ENCODE measurements around the gene MAP7D2. TPM values are rescaled to one million over a fixed set of nuclear protein-coding genes. Genes with fewer than 3 reads are reported as not detected.

The MAP7D2 gene
- total and polyA plus RNA-seq, 2 of the 4 experiments (the other 2 are of a cell fraction): 0.18 to 0.19 TPM

DNA sequence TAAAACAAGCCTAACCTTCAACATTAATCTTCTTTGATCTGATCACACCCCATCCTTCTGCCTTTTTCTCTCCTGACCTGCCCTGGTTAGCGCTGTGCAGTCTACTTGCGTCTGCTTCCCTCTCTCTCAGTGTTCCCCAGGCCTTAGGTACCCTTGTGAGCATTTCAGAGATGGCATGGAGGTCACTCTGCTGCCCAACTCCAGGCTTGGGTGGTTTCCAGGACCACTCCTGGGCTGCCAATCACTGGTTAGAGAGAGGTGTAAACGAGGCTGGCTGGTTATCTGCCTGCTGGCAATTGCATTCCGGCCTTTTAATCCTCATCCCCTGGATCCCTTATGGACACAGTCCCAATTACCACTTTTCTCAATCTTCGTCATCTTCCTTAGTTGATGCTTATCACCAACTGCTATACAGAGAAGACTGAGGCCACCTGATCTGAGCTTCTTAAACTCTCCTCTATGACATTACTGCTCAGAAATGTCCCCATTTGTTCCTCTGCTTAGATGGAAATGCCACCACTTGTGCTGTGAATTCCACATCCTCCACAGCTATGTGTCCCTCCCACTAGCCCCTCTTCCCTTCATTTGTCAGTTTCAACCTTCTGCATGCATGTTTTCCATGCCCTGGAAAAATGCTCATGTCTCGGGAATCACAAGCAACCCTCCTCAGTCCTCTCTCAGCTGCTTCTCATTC lies 96.9 kb downstream of the MAP7D2 start:
- peaks cover 4% of the 10 kb centered on the region; the same call in 1 of the 2 replicates for H3K27me3 ChIP-seq (ENCODE audit: control insufficient read depth, insufficient read depth, low read length)
- H2BK20ac ChIP-seq (ENCODE audit: low read depth, low read length): no peak overlapping the region
- no peaks in the 10 kb centered on the region for H3K79me1 ChIP-seq (ENCODE audit: low read depth in 1 of 2, low read length in 2 of 2)
- H3K23ac ChIP-seq (ENCODE audit: low read depth, low read length): no peak overlapping the region
- H3K9me3 ChIP-seq (ENCODE audit: control insufficient read depth, insufficient read depth, low read length): peaks cover 12% of the 10 kb centered on the region
- DNase-seq (no peak), ATAC-seq (ENCODE audit: low read depth) (no peak)
- dilution Hi-C loops (cut with HindIII; ENCODE audit: low sequenced_read_pairs, unreplicated experiment) (no loop called here), in situ Hi-C loops (cut with MboI; ENCODE audit: low sequenced_read_pairs) (no loop called here), intact Hi-C loops (cut with micrococcal nuclease) (no loop called here)
- CTCF ChIA-PET: no interaction called here
- H4K5ac ChIP-seq (ENCODE audit: low read depth, low read length): no peak overlapping the region
- H2AFZ ChIP-seq (replicated peaks; ENCODE audit: low read length, poor library complexity): no peak overlapping the region
- H3K9me1 ChIP-seq (ENCODE audit: insufficient read depth, low read length): no peaks in the 10 kb centered on the region
- no peak overlapping the region for H2AK5ac ChIP-seq (ENCODE audit: low read depth, low read length)
- no peak overlapping the region for H2AK9ac ChIP-seq (replicated peaks; ENCODE audit: low read depth, low read length, poor library complexity)
- BruUV-seq (replicated peaks): no TSS peak
- no peaks in the 10 kb centered on the region for H3K4me1 ChIP-seq (ENCODE audit: control insufficient read depth, insufficient read depth, low read length)
- H3K18ac ChIP-seq (ENCODE audit: low read depth, low read length): no peak overlapping the region
- H3K9ac ChIP-seq (ENCODE audit: low read depth, low read length): no peak overlapping the region
- no peak overlapping the region for H3K27ac ChIP-seq (ENCODE audit: insufficient read depth, low read length)
- no peak overlapping the region for H4K8ac ChIP-seq (ENCODE audit: low read depth in 2 of 2, low read length in 2 of 2)
- POLR2A ChIA-PET (ENCODE audit: unreplicated experiment): no interaction called here
- no peak overlapping the region for H3K4ac ChIP-seq (ENCODE audit: low read depth, low read length)
- H3K4me3 ChIP-seq (ENCODE audit: insufficient read depth, low read depth, low read length): no peak overlapping the region
- no peak overlapping the region for H2BK120ac ChIP-seq (ENCODE audit: low read depth, low read length)
- no peak overlapping the region for H4K91ac ChIP-seq (ENCODE audit: insufficient read depth, low read depth, low read length)
- H3K56ac ChIP-seq (ENCODE audit: extremely low read depth, insufficient read depth, low read length): no peak overlapping the region
- H3K4me2 ChIP-seq (ENCODE audit: low read depth, low read length): no peak overlapping the region
- H2BK15ac ChIP-seq (ENCODE audit: low read depth, low read length): no peak overlapping the region
- no peak overlapping the region for H2BK5ac ChIP-seq (ENCODE audit: low read depth, low read length, poor library complexity, severe bottlenecking)
- no peaks in the 10 kb centered on the region for H3K36me3 ChIP-seq (ENCODE audit: control insufficient read depth, insufficient read depth, low read length)
- no peak for TF ChIP-seq POLR2A (IDR thresholded peaks at IDR 0.05; ENCODE audit: low read depth, low read length)
- TF ChIP-seq, protein P1, sequence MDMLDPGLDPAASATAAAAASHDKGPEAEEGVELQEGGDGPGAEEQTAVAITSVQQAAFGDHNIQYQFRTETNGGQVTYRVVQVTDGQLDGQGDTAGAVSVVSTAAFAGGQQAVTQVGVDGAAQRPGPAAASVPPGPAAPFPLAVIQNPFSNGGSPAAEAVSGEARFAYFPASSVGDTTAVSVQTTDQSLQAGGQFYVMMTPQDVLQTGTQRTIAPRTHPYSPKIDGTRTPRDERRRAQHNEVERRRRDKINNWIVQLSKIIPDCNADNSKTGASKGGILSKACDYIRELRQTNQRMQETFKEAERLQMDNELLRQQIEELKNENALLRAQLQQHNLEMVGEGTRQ (IDR thresholded peaks at IDR 0.05; ENCODE audit: low read depth, low read length): no peak
- no peak for TF ChIP-seq MAFK (IDR thresholded peaks at IDR 0.05; ENCODE audit: low read depth, low read length)
- TF ChIP-seq, protein P2, sequence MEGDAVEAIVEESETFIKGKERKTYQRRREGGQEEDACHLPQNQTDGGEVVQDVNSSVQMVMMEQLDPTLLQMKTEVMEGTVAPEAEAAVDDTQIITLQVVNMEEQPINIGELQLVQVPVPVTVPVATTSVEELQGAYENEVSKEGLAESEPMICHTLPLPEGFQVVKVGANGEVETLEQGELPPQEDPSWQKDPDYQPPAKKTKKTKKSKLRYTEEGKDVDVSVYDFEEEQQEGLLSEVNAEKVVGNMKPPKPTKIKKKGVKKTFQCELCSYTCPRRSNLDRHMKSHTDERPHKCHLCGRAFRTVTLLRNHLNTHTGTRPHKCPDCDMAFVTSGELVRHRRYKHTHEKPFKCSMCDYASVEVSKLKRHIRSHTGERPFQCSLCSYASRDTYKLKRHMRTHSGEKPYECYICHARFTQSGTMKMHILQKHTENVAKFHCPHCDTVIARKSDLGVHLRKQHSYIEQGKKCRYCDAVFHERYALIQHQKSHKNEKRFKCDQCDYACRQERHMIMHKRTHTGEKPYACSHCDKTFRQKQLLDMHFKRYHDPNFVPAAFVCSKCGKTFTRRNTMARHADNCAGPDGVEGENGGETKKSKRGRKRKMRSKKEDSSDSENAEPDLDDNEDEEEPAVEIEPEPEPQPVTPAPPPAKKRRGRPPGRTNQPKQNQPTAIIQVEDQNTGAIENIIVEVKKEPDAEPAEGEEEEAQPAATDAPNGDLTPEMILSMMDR (conservative IDR thresholded peaks at IDR 0.05; ENCODE audit: low read depth, low read length): no peak
- TF ChIP-seq MXI1 (IDR thresholded peaks at IDR 0.05; ENCODE audit: borderline replicate concordance, low read depth, low read length): no peak
- TF ChIP-seq RFX5 (IDR thresholded peaks at IDR 0.05; ENCODE audit: low read depth, low read length): no peak
- TF ChIP-seq RAD21 (IDR thresholded peaks at IDR 0.05; ENCODE audit: low read length): no peak
- no peak for TF ChIP-seq RCOR1 (IDR thresholded peaks at IDR 0.05; ENCODE audit: insufficient replicate concordance, low read length)
- TF ChIP-seq CEBPB (IDR thresholded peaks at IDR 0.05; ENCODE audit: low read depth, low read length): no peak
- no peak for TF ChIP-seq SMC3 (IDR thresholded peaks at IDR 0.05; ENCODE audit: low read depth, low read length)
- no peak for TF ChIP-seq BHLHE40 (IDR thresholded peaks at IDR 0.05; ENCODE audit: low read depth, low read length)
- no peak for TF ChIP-seq CHD1 (IDR thresholded peaks at IDR 0.05; ENCODE audit: low read depth, low read length)
- no peak overlapping the region for H3K14ac ChIP-seq (replicated peaks; ENCODE audit: low read depth, low read length)
- WGBS, 2 experiments (ENCODE audit: extremely low coverage in 2 of 2, insufficient read length in 1 of 2): 45% methylated on average over 2 of the region's 6 CpGs; no CpG with 5 or more reads in 1 of the 2 experiments
- H4K20me1 ChIP-seq (ENCODE audit: insufficient read depth, low read length): no peaks in the 10 kb centered on the region

Data from IMR-90 (cell line).